AG08396 (cell line): ENCODE measurements around the gene ANKFY1.
A peak's percentile ranks its signal among the peaks of the same experiment; 100 is the strongest.
"Not testable (repeated sequence)": the region's sequence is repeated elsewhere in the genome, so short reads cannot be mapped to it uniquely, and the experiment has no call there.

Experiments used
- DNase-seq: peaks from one replicate; pipeline ENCODE4 v3.0.0; 2012; ENCODE audit warnings: low spot score, mixed read lengths

Gene ANKFY1

GRCh38 chr17:4215882-4216570, 47.8 kb downstream of the ANKFY1 start:
- no peak for DNase-seq

- no peak for DNase-seq
These were observed 49.6 kb downstream of the ANKFY1 start for GRCh38 chr17:4214157-4214556.

- no peak for DNase-seq
These were observed 54.2 kb downstream of the ANKFY1 start for GRCh38 chr17:4209611-4210010.

GRCh38 chr17:4208238-4208637, 55.5 kb downstream of the ANKFY1 start:
- DNase-seq: no peak

- no peak for DNase-seq
These were observed 56.8 kb downstream of the ANKFY1 start for GRCh38 chr17:4206962-4207361.

- no peak for DNase-seq
These were observed 57.9 kb downstream of the ANKFY1 start for GRCh38 chr17:4205917-4206316.

GRCh38 chr17:4204710-4205173, 59.0 kb downstream of the ANKFY1 start:
- DNase-seq: peak; percentile 81

- DNase-seq: no peak
These were observed 59.6 kb downstream of the ANKFY1 start for GRCh38 chr17:4204190-4204589.

- DNase-seq: no peak
These were observed 62.6 kb downstream of the ANKFY1 start for GRCh38 chr17:4201226-4201625.

- DNase-seq: peak; percentile 66
These were observed 63.9 kb downstream of the ANKFY1 start for GRCh38 chr17:4199818-4200402.

GRCh38 chr17:4198995-4199394, 64.8 kb downstream of the ANKFY1 start:
- DNase-seq: no peak

- peak; percentile 71 for DNase-seq
These were observed 68.5 kb downstream of the ANKFY1 start for GRCh38 chr17:4195306-4195705.

GRCh38 chr17:4194796-4195195, 69.0 kb downstream of the ANKFY1 start:
- no peak for DNase-seq

- not testable (repeated sequence) for DNase-seq
These were observed 73.0 kb downstream of the ANKFY1 start for GRCh38 chr17:4190791-4191190.

- DNase-seq: no peak
These were observed 74.5 kb downstream of the ANKFY1 start for GRCh38 chr17:4189280-4189679.

GRCh38 chr17:4188076-4188475, 75.7 kb downstream of the ANKFY1 start:
- no peak for DNase-seq

GRCh38 chr17:4187076-4187475, 76.7 kb downstream of the ANKFY1 start:
- no peak for DNase-seq

- no peak for DNase-seq
These were observed 77.4 kb downstream of the ANKFY1 start for GRCh38 chr17:4186357-4186881.

GRCh38 chr17:4185656-4186055, 78.1 kb downstream of the ANKFY1 start:
- no peak for DNase-seq

GRCh38 chr17:4184811-4185210, 79.0 kb downstream of the ANKFY1 start:
- no peak for DNase-seq

- DNase-seq: no peak
These were observed 81.7 kb downstream of the ANKFY1 start for GRCh38 chr17:4182043-4182442.

- DNase-seq: no peak
These were observed 83.0 kb downstream of the ANKFY1 start for GRCh38 chr17:4180791-4181190.

- no peak for DNase-seq
These were observed 84.7 kb downstream of the ANKFY1 start for GRCh38 chr17:4179071-4179470.

GRCh38 chr17:4178651-4179050, 85.1 kb downstream of the ANKFY1 start:
- no peak for DNase-seq
